Endothelial cell of umbilical vein (primary cell): ENCODE measurements around the gene B3GALT4. TPM values are rescaled to one million over a fixed set of nuclear protein-coding genes. Genes with fewer than 3 reads are reported as not detected.

Experiments used
- BruUV-seq: library from RNA; stranded (reverse); fragments of 400-500 nt; replicated peaks from 2 replicates; lab custom pipeline; 2021; lab: Mats Ljungman, UMichigan
- CTCF ChIA-PET: fragments of 300-600, 350-600 bp; sonication (Branson Sonifier 250); formaldehyde crosslinking; loops from one replicate; lab custom pipeline; 2021; ENCODE audit warnings: antibody characterized with exemption, inconsistent platforms; lab: Charles Lee
- POLR2A ChIA-PET: fragments of 300-600, 350-600 bp; sonication (Branson Sonifier 250); formaldehyde crosslinking; loops from one replicate; lab custom pipeline; 2021; ENCODE audit warnings: antibody characterized with exemption, inconsistent platforms; lab: Charles Lee
- DNase-seq: peaks from one replicate; pipeline ENCODE4 v3.0.0-alpha.2; 2011; ENCODE audit warnings: low read depth, low spot score
- FAIRE-seq: peaks from 2 replicates; lab custom pipeline; 2011; peaks lifted over from hg19 to GRCh38; lab: Jason Lieb, UNC
- H2AFZ ChIP-seq: 2 replicates; pipeline ENCODE4 v1.6.0; 2012; ENCODE audit warnings: low read depth, low read length, control low read depth, inconsistent platforms
- H3K27ac ChIP-seq: 2 replicates; pipeline ENCODE4 v1.5.1; 2011; ENCODE audit warnings: low read depth, mild to moderate bottlenecking, control low read depth, low read length, moderate library complexity; ENCODE audit not compliant: insufficient read depth
- H3K27me3 ChIP-seq, 2 experiments: 2 replicates each; pipeline versions ENCODE4 v1.6.0 to v1.6.1; 2011; ENCODE audit warnings: low read length in 2 of 2, mixed read lengths in 1 of 2; ENCODE audit not compliant: control insufficient read depth in 2 of 2, insufficient read depth in 2 of 2
- H3K36me3 ChIP-seq, 2 experiments: 2 replicates in 1 of 2; 3 replicates in 1 of 2; pipeline ENCODE4 v1.5.1; 2011; ENCODE audit warnings: low read length in 2 of 2, mild to moderate bottlenecking in 1 of 2, moderate library complexity in 1 of 2; ENCODE audit not compliant: control insufficient read depth in 2 of 2, insufficient read depth in 2 of 2; ENCODE audit errors: extremely low read depth in 1 of 2
- H3K4me1 ChIP-seq: 3 replicates; pipeline ENCODE4 v1.5.1; 2011; ENCODE audit warnings: mild to moderate bottlenecking, low read length; ENCODE audit not compliant: control insufficient read depth, insufficient read depth; ENCODE audit errors: extremely low read depth
- H3K4me2 ChIP-seq: 2 replicates; pipeline ENCODE4 v1.6.1; 2011; ENCODE audit warnings: low read length, control low read depth, mixed read lengths; ENCODE audit not compliant: insufficient read depth
- H3K4me3 ChIP-seq, 3 experiments: fragments of 200-600 bp in 1 of 3; sonication (generic), shearing (Covaris generic) in 1 of 3; replicated peaks in 1 of 3; 2 replicates each; pipeline ENCODE4 v1.5.1; 2011 to 2016; ENCODE audit warnings: control low read depth in 3 of 3, low read length in 3 of 3, mild to moderate bottlenecking in 2 of 3, inconsistent platforms in 1 of 3, low read depth in 1 of 3, moderate library complexity in 1 of 3; ENCODE audit not compliant: insufficient read depth in 1 of 3
- H3K79me2 ChIP-seq: 2 replicates; pipeline ENCODE4 v1.6.0; 2012; ENCODE audit warnings: low read length, inconsistent platforms; ENCODE audit not compliant: control insufficient read depth, insufficient read depth
- H3K9ac ChIP-seq: replicated peaks from 2 replicates; pipeline ENCODE3; 2011; ENCODE audit warnings: low read length, control low read depth; ENCODE audit not compliant: insufficient read depth; ENCODE audit errors: extremely low read depth
- H3K9me1 ChIP-seq: replicated peaks from 3 replicates; pipeline ENCODE4 v1.6.0; 2011; ENCODE audit warnings: mild to moderate bottlenecking, low read length; ENCODE audit not compliant: control insufficient read depth, insufficient read depth; ENCODE audit errors: extremely low read depth
- H3K9me3 ChIP-seq: replicated peaks from 2 replicates; pipeline ENCODE4 v1.5.1; 2012; ENCODE audit warnings: low read length, inconsistent platforms; ENCODE audit not compliant: control insufficient read depth, insufficient read depth
- H4K20me1 ChIP-seq: replicated peaks from 2 replicates; pipeline ENCODE3; 2011; ENCODE audit warnings: mild to moderate bottlenecking, low read length; ENCODE audit not compliant: control insufficient read depth, insufficient read depth; ENCODE audit errors: extremely low read depth
- CTCF ChIP-seq, 2 donors: IDR thresholded peaks; 1 replicate in 1 of 2; 2 replicates in 1 of 2; pipeline ENCODE4 v1.5.1; 2011; ENCODE audit warnings: low read length in 2 of 2, mild to moderate bottlenecking in 2 of 2, moderate library complexity in 2 of 2, control low read depth in 1 of 2, inconsistent platforms in 1 of 2, low read depth in 1 of 2; ENCODE audit not compliant: insufficient read depth in 1 of 2; ENCODE audit errors: extremely low read depth in 1 of 2
- POLR2AphosphoS5 ChIP-seq: IDR thresholded peaks from 2 replicates; pipeline ENCODE4 v1.6.1; 2012; ENCODE audit warnings: low read depth, mild to moderate bottlenecking, control low read depth, low read length, moderate library complexity; ENCODE audit not compliant: insufficient read depth
- dilution Hi-C: fragments of 300-500 bp; cut with MboI; formaldehyde crosslinking; loops from one replicate; pipeline ENCODE4 v1.15.0; 2019; ENCODE audit warnings: low sequenced_read_pairs; ENCODE audit not compliant: extremely low pct_ligation_motif_present
- intact Hi-C: fragments of 100-400 bp; cut with micrococcal nuclease; formaldehyde crosslinking; loops from one replicate; pipeline ENCODE4 v1.10.0; 2022
- polyA plus RNA-seq, 4 experiments: library from polyadenylated mRNA; depleted of rRNA in 3 of 4; stranded (reverse) in 3 of 4; unstranded in 1 of 4; fragments of >200 nt; gene quantifications; 2 replicates each; pipeline versions ENCODE4 v1.2.1 to v1.2.3, GENCODE V29; 2011 to 2012; ENCODE audit warnings: missing spikeins in 1 of 4
- total RNA-seq: library from RNA; stranded (reverse); gene quantifications from 2 replicates; pipeline ENCODE4 v1.2.3, GENCODE V29; 2021

The B3GALT4 gene
- total and polyA plus RNA-seq, 2 donors (not counting 3 experiments of a cell fraction or from before 2014, with no cell fraction given) = 4.5 to 5.6 TPM

DNA sequence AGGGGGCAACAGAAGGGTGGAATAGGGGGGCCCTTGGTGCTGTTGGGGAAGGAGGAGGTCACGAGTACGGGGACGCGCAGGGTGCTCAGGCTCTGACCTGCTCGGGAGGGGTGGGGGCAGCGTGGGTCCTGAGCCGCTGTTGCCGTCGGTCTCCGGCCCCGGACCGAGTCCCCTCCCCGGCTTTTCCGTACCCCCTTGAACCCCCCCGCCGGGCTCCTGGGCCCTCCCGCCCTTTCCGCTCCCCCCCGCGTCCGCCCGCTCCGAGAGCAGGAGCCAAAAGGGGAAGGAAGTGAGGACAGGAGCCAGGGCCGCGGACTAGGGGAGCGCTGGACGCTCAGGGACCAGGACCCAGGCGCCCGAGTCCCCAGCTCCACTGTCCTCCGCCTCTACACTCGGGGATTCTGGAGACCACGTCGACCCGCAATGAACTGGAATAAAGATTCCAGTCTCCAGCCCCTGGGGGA, 21.9 kb downstream of the B3GALT4 start, which contains the start of gene RGL2:
Gene RGL2, minus strand, starts transcription at position 170 of the 464 bp plus-strand sequence. CDS start 332 bp downstream, outside the sequence.
- intact Hi-C loops = loop anchor here (1.0 kb wide), 4 partner anchors 10 to 27 kb away; partner anchors contain the start of genes PFDN6, RPS18, TAPBP and WDR46
- POLR2A ChIA-PET = interaction anchor here (1.7 kb wide), 1 partner anchor 19 kb away, joined by 6 read pairs; the partner anchor contains the start of gene ZBTB22

More for the DNA sequence above, 21.9 kb downstream of the B3GALT4 start, which contains the start of gene RGL2:
- Histone ChIP-seq H3K4me3 (peak within 1 kb of the TSS; percentile 67 to 82 (median 75)), H2AFZ (peak within 1 kb of the TSS; percentile 40), H3K27ac (peak within 1 kb of the TSS; percentile 80), H3K79me2 (peaks cover 16% of the 10 kb centered on the region), H4K20me1 (no peaks in the 10 kb centered on the region), H3K9ac (peak within 1 kb of the TSS; percentile 65), H3K4me2 (peak within 1 kb of the TSS; percentile 76), H3K27me3 (no peaks in the 10 kb centered on the region), H3K36me3 (peaks cover 0 to 13% of the 10 kb centered on the region in 2 experiments), H3K4me1 (peaks cover 13% of the 10 kb centered on the region), H3K9me3 (no peaks in the 10 kb centered on the region), H3K9me1 (no peaks in the 10 kb centered on the region)
- DNase-seq (no peak), FAIRE-seq (no peak)
- CTCF ChIA-PET = interaction anchor here (0.9 to 3.3 kb wide), 13 partner anchors 9 to 127 kb away, joined by 3 to 39 read pairs (median 10); partner anchors contain the start of genes B3GALT4, PFDN6, RPS18 and TAPBP
- dilution Hi-C loops = no loop called here
- BruUV-seq = no TSS peak
- TF ChIP-seq CTCF (IDR thresholded peaks at IDR 0.05; ENCODE audit: extremely low read depth in 1 of 2, insufficient read depth in 1 of 2, low read depth in 1 of 2, low read length in 2 of 2) (no peak), POLR2AphosphoS5 (peak; percentile 8)
